ENCODE data around the gene EPN2.

The EPN2 gene

DNA sequence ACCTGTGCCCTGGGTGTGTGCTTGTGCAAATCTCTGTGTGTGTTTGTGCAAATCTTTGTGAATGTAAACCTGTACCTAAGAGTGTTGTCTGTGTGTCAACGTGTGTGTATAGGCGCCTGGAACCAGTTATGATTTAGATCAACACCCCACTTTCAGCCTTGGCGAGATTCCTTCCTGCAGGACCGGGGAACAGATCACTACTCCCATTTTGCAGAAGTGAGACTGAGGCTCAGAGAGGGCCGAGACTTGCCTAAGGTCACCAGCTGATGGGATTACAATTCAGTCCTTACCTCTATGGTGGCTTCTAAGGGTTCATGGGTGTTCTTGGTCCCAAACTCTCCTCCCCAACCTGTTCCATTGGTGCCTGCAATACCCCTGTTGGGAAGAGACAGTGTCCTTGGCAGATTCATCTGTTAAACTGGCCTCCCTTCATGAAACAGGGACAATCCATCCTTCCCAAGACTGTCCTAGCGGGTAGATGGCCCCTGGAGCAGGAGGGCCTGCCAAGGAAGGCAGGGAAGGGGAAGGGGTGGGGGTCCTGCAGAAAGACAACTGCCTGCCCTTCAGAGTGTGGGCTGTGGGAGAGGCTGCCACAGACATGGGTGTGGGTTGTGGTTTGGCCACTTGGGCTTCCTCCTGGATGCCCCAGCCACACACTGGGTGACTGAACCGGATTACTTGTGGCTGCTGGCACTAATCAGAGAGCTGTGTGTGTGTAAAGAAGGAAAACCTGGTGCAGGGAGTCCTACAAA is 134.3 kb downstream of the EPN2 start:
- Mint-ChIP-seq H3K27ac (peak overlapping the region; percentile 92), H3K4me3 (peak overlapping the region; percentile 87), H3K27me3 (ENCODE audit: low read depth) (no peaks in the 10 kb centered on the region), H3K4me1 (ENCODE audit: low read depth) (peaks cover 58% of the 10 kb centered on the region), H3K9me3 (no peaks in the 10 kb centered on the region), H3K36me3 (ENCODE audit: low read depth) (peaks cover 7% of the 10 kb centered on the region)
- DNase-seq (ENCODE audit: low spot score) = no peak

- Mint-ChIP-seq H3K27ac (peak overlapping the region; percentile 63), H3K4me3 (peak overlapping the region; percentile 48), H3K36me3 (ENCODE audit: low read depth) (peaks cover 7% of the 10 kb centered on the region), H3K9me3 (no peaks in the 10 kb centered on the region), H3K4me1 (ENCODE audit: low read depth) (peaks cover 59% of the 10 kb centered on the region), H3K27me3 (ENCODE audit: low read depth) (no peaks in the 10 kb centered on the region)
- no peak for DNase-seq (ENCODE audit: low spot score)
Measured at GRCh38 chr17:19372011-19372370, 134.8 kb downstream of the EPN2 start.

GRCh38 chr17:19372439-19372838 is 135.3 kb downstream of the EPN2 start:
- Mint-ChIP-seq H3K4me3 (peak overlapping the region; percentile 48), H3K27me3 (ENCODE audit: low read depth) (no peaks in the 10 kb centered on the region), H3K4me1 (ENCODE audit: low read depth) (peaks cover 59% of the 10 kb centered on the region), H3K36me3 (ENCODE audit: low read depth) (peaks cover 7% of the 10 kb centered on the region), H3K9me3 (no peaks in the 10 kb centered on the region), H3K27ac (peak overlapping the region; percentile 23)
- DNase-seq (ENCODE audit: low spot score) = no peak

GRCh38 chr17:19372866-19373504 is 135.8 kb downstream of the EPN2 start:
- Mint-ChIP-seq H3K4me3 (no peak overlapping the region), H3K9me3 (no peaks in the 10 kb centered on the region), H3K27me3 (ENCODE audit: low read depth) (no peaks in the 10 kb centered on the region), H3K4me1 (ENCODE audit: low read depth) (peaks cover 56% of the 10 kb centered on the region), H3K36me3 (ENCODE audit: low read depth) (peaks cover 7% of the 10 kb centered on the region), H3K27ac (no peak overlapping the region)
- DNase-seq (ENCODE audit: low spot score) = no peak

GRCh38 chr17:19374136-19374535 is 137.0 kb downstream of the EPN2 start:
- H3K9me3 Mint-ChIP-seq = no peaks in the 10 kb centered on the region

GRCh38 chr17:19375732-19376131 is 138.6 kb downstream of the EPN2 start:
- peaks cover 44% of the 10 kb centered on the region for H3K4me1 Mint-ChIP-seq (ENCODE audit: low read depth)
- DNase-seq (ENCODE audit: low spot score) = no peak
- peak overlapping the region; percentile 67 for H3K4me3 Mint-ChIP-seq

More at GRCh38 chr17:19374136-19374535, 137.0 kb downstream of the EPN2 start:
- DNase-seq (ENCODE audit: low spot score) = no peak
- no peaks in the 10 kb centered on the region for H3K27me3 Mint-ChIP-seq (ENCODE audit: low read depth)
- no peak overlapping the region for H3K27ac Mint-ChIP-seq
- peaks cover 48% of the 10 kb centered on the region for H3K4me1 Mint-ChIP-seq (ENCODE audit: low read depth)
- peaks cover 7% of the 10 kb centered on the region for H3K36me3 Mint-ChIP-seq (ENCODE audit: low read depth)
- H3K4me3 Mint-ChIP-seq = no peak overlapping the region

DNA sequence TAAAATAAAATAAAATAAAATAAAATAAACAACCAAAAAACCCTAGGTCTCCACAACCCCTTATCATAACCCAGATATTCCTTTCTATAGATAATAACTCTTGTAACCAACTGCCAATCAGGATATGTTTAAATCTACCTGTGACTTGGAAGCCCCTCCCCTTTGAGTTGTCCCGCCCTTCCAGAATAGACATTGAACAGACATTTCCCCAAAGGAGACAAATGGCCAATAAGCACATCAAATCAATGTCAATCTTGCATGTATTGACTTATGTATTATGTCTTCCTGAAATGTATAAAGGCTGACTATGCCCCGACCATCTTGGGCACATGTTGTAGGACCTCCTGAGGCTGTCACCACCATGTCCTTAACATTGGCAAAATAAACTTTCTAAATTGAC is 139.6 kb downstream of the EPN2 start:
- no peaks in the 10 kb centered on the region for H3K27me3 Mint-ChIP-seq (ENCODE audit: low read depth)
- no peaks in the 10 kb centered on the region for H3K9me3 Mint-ChIP-seq
- no peak for DNase-seq (ENCODE audit: low spot score)
- H3K4me3 Mint-ChIP-seq = peak overlapping the region; percentile 93
- peak overlapping the region; percentile 97 for H3K27ac Mint-ChIP-seq
- H3K4me1 Mint-ChIP-seq (ENCODE audit: low read depth) = peaks cover 33% of the 10 kb centered on the region
- H3K36me3 Mint-ChIP-seq (ENCODE audit: low read depth) = peaks cover 25% of the 10 kb centered on the region

More at GRCh38 chr17:19375732-19376131, 138.6 kb downstream of the EPN2 start:
- Mint-ChIP-seq H3K36me3 (ENCODE audit: low read depth) (peaks cover 17% of the 10 kb centered on the region), H3K9me3 (no peaks in the 10 kb centered on the region), H3K27ac (peak overlapping the region; percentile 52), H3K27me3 (ENCODE audit: low read depth) (no peaks in the 10 kb centered on the region)

GRCh38 chr17:19377602-19378415 is 140.6 kb downstream of the EPN2 start:
- peaks cover 29% of the 10 kb centered on the region for H3K36me3 Mint-ChIP-seq (ENCODE audit: low read depth)
- H3K4me3 Mint-ChIP-seq = peak overlapping the region; percentile 93
- H3K9me3 Mint-ChIP-seq = no peaks in the 10 kb centered on the region
- no peaks in the 10 kb centered on the region for H3K27me3 Mint-ChIP-seq (ENCODE audit: low read depth)
- peak overlapping the region; percentile 97 for H3K27ac Mint-ChIP-seq
- DNase-seq (ENCODE audit: low spot score) = peak; percentile 99
- peaks cover 25% of the 10 kb centered on the region for H3K4me1 Mint-ChIP-seq (ENCODE audit: low read depth)

- no peak for DNase-seq (ENCODE audit: low spot score)
- H3K36me3 Mint-ChIP-seq (ENCODE audit: low read depth) = peaks cover 37% of the 10 kb centered on the region
- peaks cover 25% of the 10 kb centered on the region for H3K4me1 Mint-ChIP-seq (ENCODE audit: low read depth)
- peak within 1 kb of the TSS; percentile 97 for H3K27ac Mint-ChIP-seq
- no peaks in the 10 kb centered on the region for H3K27me3 Mint-ChIP-seq (ENCODE audit: low read depth)
- peak within 1 kb of the TSS; percentile 93 for H3K4me3 Mint-ChIP-seq
- no peaks in the 10 kb centered on the region for H3K9me3 Mint-ChIP-seq
Measured at GRCh38 chr17:19378416-19379360, 141.5 kb downstream of the EPN2 start, which contains the start of gene MAPK7. Gene MAPK7 (plus strand): TSS chr17:19378498. CDS start chr17:19378901, 403 bp downstream.

GRCh38 chr17:19379361-19380065 is 142.3 kb downstream of the EPN2 start:
- no peaks in the 10 kb centered on the region for H3K9me3 Mint-ChIP-seq
- peaks cover 41% of the 10 kb centered on the region for H3K36me3 Mint-ChIP-seq (ENCODE audit: low read depth)
- H3K27ac Mint-ChIP-seq = peak overlapping the region; percentile 31
- no peaks in the 10 kb centered on the region for H3K27me3 Mint-ChIP-seq (ENCODE audit: low read depth)
- DNase-seq (ENCODE audit: low spot score) = no peak
- peaks cover 22% of the 10 kb centered on the region for H3K4me1 Mint-ChIP-seq (ENCODE audit: low read depth)
- H3K4me3 Mint-ChIP-seq = peak overlapping the region; percentile 93

DNA sequence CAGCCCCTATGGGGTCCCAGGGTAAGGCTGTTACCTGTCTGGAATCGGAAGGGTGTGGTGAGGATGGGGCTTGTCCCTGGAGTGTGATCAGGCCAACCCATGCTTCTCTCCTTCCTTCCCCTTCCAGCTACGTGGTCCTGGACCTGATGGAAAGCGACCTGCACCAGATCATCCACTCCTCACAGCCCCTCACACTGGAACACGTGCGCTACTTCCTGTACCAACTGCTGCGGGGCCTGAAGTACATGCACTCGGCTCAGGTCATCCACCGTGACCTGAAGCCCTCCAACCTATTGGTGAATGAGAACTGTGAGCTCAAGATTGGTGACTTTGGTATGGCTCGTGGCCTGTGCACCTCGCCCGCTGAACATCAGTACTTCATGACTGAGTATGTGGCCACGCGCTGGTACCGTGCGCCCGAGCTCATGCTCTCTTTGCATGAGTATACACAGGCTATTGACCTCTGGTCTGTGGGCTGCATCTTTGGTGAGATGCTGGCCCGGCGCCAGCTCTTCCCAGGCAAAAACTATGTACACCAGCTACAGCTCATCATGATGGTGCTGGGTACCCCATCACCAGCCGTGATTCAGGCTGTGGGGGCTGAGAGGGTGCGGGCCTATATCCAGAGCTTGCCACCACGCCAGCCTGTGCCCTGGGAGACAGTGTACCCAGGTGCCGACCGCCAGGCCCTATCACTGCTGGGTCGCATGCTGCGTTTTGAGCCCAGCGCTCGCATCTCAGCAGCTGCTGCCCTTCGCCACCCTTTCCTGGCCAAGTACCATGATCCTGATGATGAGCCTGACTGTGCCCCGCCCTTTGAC is 143.5 kb downstream of the EPN2 start:
- Mint-ChIP-seq H3K27me3 (ENCODE audit: low read depth) (no peaks in the 10 kb centered on the region), H3K9me3 (no peaks in the 10 kb centered on the region), H3K27ac (no peak overlapping the region), H3K4me1 (ENCODE audit: low read depth) (peaks cover 19% of the 10 kb centered on the region), H3K36me3 (ENCODE audit: low read depth) (peaks cover 42% of the 10 kb centered on the region), H3K4me3 (peak overlapping the region; percentile 7)
- no peak for DNase-seq (ENCODE audit: low spot score)

DNA sequence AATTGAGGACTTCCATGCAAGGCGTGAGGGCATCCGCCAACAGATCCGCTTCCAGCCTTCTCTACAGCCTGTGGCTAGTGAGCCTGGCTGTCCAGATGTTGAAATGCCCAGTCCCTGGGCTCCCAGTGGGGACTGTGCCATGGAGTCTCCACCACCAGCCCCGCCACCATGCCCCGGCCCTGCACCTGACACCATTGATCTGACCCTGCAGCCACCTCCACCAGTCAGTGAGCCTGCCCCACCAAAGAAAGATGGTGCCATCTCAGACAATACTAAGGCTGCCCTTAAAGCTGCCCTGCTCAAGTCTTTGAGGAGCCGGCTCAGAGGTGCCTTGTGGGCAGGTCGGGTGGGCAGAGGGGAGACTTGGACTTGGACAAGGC is 144.2 kb downstream of the EPN2 start:
- DNase-seq (ENCODE audit: low spot score) = no peak
- Mint-ChIP-seq H3K36me3 (ENCODE audit: low read depth) (peaks cover 42% of the 10 kb centered on the region), H3K4me3 (no peak overlapping the region), H3K9me3 (no peaks in the 10 kb centered on the region), H3K27ac (no peak overlapping the region), H3K27me3 (ENCODE audit: low read depth) (no peaks in the 10 kb centered on the region), H3K4me1 (ENCODE audit: low read depth) (peaks cover 16% of the 10 kb centered on the region)
